Measurements from ENCODE around the gene NUP85.

The NUP85 gene

DNA sequence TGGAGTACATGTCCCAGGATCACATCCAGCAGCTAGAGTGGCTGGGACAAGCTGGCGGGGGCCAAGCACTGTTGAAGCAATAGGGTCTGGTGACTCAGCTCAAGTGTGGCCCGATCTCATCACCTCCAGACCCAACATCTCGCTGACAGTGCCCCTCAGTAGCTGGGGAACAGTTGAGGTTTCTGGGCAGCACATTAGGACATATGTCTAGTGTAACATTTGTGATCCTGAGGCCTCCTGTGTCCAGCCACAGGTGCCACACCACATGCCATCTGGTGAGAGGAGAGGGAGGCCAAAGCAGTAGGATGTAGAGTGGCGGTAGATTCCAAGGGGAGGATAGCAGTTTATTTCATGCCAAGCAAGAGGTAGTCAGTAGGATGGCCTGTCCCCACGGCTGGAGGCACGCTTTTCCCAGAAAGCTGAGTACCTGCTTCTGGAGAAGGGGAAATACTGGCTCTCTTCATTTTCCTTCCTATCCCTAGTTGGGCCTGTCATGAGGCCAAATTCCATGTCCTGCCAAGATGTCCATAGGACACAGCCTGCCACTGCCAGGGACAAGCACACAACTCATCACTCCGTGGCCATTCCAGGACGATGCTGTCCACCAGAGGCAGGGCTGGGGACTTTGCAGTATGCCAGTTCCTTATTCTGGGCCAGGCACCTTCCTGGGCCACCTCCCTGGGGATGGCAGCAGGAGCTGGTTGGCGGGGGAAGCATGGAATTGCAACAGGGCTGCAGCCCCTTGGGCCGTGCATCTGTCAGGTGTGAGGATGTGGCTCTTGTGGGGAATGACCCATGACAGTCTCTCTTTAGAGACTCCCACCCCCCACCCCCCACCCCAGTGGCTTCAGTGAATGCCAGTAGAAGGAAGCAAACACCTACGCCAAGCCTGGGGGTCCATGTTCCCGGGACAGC lies 31.9 kb downstream of the NUP85 start:
- DNase-seq (ENCODE audit: insufficient read length) (no peak), FAIRE-seq (no peak)
- TF ChIP-seq POLR2AphosphoS5 (IDR thresholded peaks at IDR 0.05; ENCODE audit: low read depth, low read length), result no peak; the same call in 1 of the 2 replicates
- TF ChIP-seq POLR2A (IDR thresholded peaks at IDR 0.05; ENCODE audit: low read depth, low read length), result peak; percentile 31; the same call in 1 of the 2 replicates
- no peak for TF ChIP-seq TAF1 (IDR thresholded peaks at IDR 0.05; ENCODE audit: borderline replicate concordance, low read depth, low read length)

DNA sequence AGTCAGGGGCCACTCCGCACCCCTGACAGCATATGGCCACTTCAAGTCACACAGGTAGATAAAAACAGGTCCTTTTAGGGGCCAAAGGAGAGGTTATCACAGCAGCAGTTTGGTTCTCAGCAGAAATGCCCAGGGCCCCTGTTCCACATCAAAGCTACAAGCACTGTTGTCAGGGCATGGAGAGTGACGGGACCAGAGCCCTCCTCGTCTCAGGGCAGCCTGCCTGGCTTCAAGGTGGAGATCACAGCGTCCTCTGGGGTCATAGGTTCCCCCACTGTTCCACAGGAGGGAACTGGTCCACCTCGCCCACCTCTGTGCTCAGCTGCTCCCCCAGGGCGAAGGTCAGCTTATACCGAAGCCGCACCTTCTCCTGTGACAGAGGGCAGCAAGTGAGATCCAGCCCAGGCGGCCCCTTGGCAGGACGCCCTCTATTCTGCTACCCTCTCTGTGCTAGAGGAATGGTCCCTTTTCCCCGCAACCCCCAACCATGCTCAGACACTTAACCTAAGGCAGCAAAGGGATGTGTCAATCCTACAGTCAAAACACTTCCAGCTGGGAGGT lies 32.6 kb downstream of the NUP85 start:
- DNase-seq (ENCODE audit: insufficient read length) (no peak), FAIRE-seq (no peak)
- TF ChIP-seq POLR2A (IDR thresholded peaks at IDR 0.05; ENCODE audit: low read depth, low read length), result no peak
- TF ChIP-seq POLR2AphosphoS5 (IDR thresholded peaks at IDR 0.05; ENCODE audit: low read depth, low read length), result no peak; the same call in 1 of the 2 replicates
- no peak for TF ChIP-seq TAF1 (IDR thresholded peaks at IDR 0.05; ENCODE audit: borderline replicate concordance, low read depth, low read length)

DNA sequence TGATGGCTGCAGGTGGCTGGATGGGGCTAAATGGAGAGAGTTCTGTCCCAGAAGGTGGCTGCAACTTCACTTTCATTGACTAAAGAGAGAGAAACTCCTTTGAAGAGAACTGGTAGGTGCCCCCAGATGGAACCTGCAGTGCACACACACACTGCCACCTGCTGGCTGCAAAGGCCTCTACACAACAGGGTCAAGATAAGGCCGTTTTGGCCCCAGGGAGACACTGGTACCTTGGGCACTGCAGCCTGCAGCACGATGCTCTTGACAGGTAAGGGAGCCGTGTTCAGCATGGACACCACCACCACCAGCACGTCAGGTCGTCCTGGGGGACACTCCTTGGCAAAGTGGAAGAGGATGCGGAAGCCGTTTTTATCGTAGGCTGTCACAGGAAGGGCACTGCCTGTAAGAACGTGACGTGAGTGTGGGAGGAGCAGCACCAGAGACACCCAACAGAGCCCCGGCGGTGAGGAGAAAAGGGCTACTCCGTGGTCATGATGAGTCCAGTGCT lies 33.3 kb downstream of the NUP85 start:
- DNase-seq (ENCODE audit: insufficient read length), result peak; percentile 79
- TF ChIP-seq POLR2AphosphoS5 (IDR thresholded peaks at IDR 0.05; ENCODE audit: low read depth, low read length), result peak; percentile 68
- peak; percentile 51; the same call in 1 of the 2 replicates for TF ChIP-seq POLR2A (IDR thresholded peaks at IDR 0.05; ENCODE audit: low read depth, low read length)
- TF ChIP-seq TAF1 (IDR thresholded peaks at IDR 0.05; ENCODE audit: borderline replicate concordance, low read depth, low read length), result 0 out of 2 replicates have a peak, but pooled peaks have one; percentile 8
- peak; percentile 81 for FAIRE-seq

DNA sequence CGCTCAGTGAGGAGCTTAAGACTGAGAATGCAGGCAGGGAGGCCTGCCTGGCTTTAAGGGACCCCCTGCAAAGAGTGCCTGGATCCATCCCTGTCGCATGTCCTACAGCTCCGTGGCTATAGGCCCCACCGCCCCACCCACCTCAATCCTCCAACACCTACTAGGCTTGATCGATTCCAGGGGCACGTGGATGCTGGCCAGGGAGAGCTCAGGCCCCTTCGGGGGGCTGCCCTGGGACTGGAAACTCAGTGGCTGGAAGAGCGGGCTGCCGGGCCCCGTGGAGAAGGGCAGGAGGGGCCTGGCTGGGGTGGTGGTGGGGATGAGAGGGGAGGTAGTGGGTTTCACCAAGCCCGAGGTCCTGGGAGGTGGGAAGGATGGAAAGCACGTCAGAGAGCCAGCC lies 33.7 kb downstream of the NUP85 start:
- FAIRE-seq, result no peak

DNA sequence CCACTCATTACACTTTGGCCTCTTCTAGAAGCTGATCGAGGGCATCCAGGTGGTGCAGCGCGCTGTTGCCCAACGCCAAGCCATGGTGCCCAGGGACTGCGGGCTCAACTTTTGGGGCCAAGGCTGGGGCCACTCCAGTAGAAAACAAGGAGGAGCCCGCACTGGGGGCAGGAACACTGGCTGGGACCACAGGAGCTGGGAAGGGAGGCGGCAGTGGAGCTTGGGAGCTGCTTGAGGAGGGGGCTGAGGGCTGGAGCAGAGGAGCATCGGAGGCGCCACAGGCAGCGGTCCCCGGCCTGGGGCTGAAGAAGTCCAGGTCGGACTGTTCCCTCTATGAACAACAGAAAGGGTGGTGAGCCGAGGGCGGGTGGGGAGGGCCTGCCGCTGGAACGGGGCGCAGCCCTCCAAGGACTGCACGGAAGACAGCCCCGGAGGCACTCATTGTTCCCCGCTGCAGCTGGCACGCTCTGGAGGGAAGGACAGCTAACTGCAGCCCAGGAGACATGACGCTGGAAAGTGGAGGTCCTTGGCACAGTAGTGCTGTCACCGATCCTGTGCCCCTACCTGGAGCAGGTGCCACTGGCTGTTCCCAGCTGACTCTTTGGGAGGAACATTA lies 34.4 kb downstream of the NUP85 start:
- TF ChIP-seq TAF1 (IDR thresholded peaks at IDR 0.05; ENCODE audit: borderline replicate concordance, low read depth, low read length), result no peak
- no peak for TF ChIP-seq POLR2AphosphoS5 (IDR thresholded peaks at IDR 0.05; ENCODE audit: low read depth, low read length)
- no peak for TF ChIP-seq POLR2A (IDR thresholded peaks at IDR 0.05; ENCODE audit: low read depth, low read length)
- no peak for FAIRE-seq

More for the DNA sequence above, 33.7 kb downstream of the NUP85 start:
- TF ChIP-seq POLR2AphosphoS5 (IDR thresholded peaks at IDR 0.05; ENCODE audit: low read depth, low read length) (no peak), TAF1 (IDR thresholded peaks at IDR 0.05; ENCODE audit: borderline replicate concordance, low read depth, low read length) (no peak), POLR2A (IDR thresholded peaks at IDR 0.05; ENCODE audit: low read depth, low read length) (no peak)
- no peak for DNase-seq (ENCODE audit: insufficient read length)

DNA sequence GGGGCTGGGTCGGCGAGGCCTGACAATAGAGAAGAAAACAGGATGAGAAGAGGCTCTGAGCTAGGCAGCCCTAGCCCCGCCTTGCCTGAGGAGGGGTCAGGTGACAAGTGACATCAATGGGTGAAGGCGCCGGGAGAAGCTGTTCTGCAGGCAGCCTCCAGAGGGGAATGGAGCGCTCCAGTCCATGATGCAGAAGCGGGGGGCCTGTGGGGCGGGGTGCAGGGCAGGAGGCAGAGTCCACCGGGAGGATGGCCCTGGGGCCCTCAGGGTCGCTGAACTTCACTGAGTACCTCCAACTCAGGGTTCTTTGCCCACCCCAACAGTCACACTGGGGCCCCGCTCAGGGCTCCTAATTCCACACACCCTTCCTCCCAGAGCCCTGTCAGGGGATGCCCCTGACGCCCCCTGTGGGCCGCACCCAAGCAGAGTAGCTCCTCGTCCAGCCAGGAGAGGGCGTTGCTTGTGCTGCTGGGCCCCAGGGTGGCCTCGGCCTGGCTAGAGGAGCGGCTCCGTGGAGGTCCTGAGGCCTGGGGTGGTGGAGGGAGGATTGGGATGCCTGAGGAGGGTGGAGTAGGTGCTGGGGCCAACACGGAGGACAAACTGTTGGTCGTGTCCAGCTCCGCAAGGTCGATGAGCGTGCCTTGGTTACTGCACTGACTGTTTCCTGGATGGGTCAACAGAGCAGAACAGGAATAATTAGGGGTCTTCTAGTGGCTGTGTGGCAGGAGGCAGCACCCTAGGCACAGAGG lies 35.1 kb downstream of the NUP85 start:
- DNase-seq (ENCODE audit: insufficient read length), result no peak
- no peak for FAIRE-seq
- no peak for TF ChIP-seq TAF1 (IDR thresholded peaks at IDR 0.05; ENCODE audit: borderline replicate concordance, low read depth, low read length)
- TF ChIP-seq POLR2A (IDR thresholded peaks at IDR 0.05; ENCODE audit: low read depth, low read length), result no peak
- no peak for TF ChIP-seq POLR2AphosphoS5 (IDR thresholded peaks at IDR 0.05; ENCODE audit: low read depth, low read length)

More for the DNA sequence above, 34.4 kb downstream of the NUP85 start:
- no peak for DNase-seq (ENCODE audit: insufficient read length)

DNA sequence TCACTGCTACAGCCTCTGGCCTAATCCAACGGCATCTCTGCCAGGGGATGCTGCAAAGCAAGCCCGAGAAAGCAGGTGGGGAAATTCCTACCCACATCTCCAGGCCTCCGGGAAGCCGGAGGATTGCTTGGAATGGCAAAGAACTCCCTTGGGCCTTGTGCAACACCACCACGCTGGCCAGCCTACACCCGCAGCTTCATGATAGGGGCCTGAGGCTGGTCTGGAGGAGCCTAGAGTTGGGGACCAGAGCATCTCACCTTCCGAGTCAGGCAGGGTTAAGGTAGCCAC lies 35.6 kb downstream of the NUP85 start:
- no peak for DNase-seq (ENCODE audit: insufficient read length)

DNA sequence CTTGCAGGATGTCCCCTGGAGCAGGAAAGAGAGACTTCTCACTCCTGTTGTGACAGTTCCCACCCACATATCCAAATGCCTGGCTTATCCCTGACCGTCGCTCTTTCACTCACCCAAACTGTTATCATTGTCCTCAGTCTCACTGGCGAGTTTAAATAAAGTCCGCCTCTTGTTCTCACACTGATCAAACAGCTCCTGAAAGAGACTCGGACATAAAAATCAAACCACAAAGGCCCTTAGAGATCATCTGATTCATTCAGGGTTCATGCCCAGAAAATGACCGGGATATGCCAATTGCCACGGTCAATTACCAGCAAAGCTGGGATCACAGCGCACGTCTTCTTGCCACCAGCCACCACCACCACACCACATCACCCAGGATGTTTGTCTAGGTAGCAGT lies 36.0 kb downstream of the NUP85 start:
- no peak for TF ChIP-seq POLR2A (IDR thresholded peaks at IDR 0.05; ENCODE audit: low read depth, low read length)
- TF ChIP-seq POLR2AphosphoS5 (IDR thresholded peaks at IDR 0.05; ENCODE audit: low read depth, low read length), result no peak
- TF ChIP-seq TAF1 (IDR thresholded peaks at IDR 0.05; ENCODE audit: borderline replicate concordance, low read depth, low read length), result no peak
- no peak for DNase-seq (ENCODE audit: insufficient read length)
- no peak for FAIRE-seq

More for the DNA sequence above, 35.6 kb downstream of the NUP85 start:
- TF ChIP-seq POLR2A (IDR thresholded peaks at IDR 0.05; ENCODE audit: low read depth, low read length) (no peak), POLR2AphosphoS5 (IDR thresholded peaks at IDR 0.05; ENCODE audit: low read depth, low read length) (no peak), TAF1 (IDR thresholded peaks at IDR 0.05; ENCODE audit: borderline replicate concordance, low read depth, low read length) (no peak)
- no peak for FAIRE-seq

DNA sequence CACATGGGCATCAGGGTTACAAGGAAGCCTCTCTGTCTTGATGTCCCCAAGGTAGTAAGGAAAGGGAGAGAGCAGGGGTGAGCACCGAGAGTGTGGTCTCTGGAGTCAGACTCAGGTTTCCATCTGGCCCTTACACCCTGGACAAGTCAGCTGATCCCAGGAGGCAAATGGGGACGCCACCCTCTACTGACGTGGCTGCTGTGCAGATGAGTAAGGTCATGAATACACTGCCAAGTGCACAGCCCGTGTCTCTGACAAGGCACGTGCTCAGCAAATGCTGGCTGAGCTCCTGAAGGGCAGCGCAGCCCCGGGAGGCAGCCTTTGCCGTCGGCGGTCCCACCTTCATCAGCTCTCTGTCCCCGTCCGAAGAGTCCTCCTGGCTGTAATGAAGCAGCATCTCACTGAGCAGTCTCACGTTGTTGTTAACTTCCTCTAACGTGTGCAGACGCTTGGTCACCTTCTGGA lies 36.5 kb downstream of the NUP85 start:
- peak; percentile 81 for FAIRE-seq
- no peak for TF ChIP-seq POLR2AphosphoS5 (IDR thresholded peaks at IDR 0.05; ENCODE audit: low read depth, low read length)
- no peak for TF ChIP-seq TAF1 (IDR thresholded peaks at IDR 0.05; ENCODE audit: borderline replicate concordance, low read depth, low read length)
- TF ChIP-seq POLR2A (IDR thresholded peaks at IDR 0.05; ENCODE audit: low read depth, low read length), result no peak
- no peak for DNase-seq (ENCODE audit: insufficient read length)

DNA sequence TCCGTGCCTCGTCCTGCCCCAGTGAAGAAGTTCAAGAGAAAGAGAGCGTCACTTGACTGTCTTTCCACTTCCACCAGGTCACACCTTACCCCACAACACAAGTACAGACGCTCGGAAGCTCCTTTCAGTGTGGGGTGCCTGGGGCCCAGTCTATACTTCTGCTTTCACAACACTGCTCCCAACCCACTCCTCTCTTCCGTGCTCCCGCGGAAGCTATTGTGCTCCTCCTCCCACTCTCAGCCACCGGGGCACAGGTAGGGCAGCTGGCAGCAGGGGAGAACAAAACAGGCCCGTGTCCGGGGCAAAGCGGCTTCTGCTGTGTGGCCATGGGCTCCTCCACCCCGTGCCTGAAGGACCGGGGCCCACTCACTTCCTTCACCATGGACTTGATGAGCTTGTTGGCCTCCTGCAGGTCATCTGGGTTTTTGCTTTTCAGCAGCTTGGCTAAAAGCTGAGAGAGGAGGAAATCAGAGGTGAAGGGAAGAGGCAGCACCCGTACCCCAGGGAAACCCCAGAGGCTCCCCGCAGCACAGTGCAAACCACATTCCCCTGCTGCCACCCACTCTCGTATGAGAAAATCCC lies 37.1 kb downstream of the NUP85 start:
- FAIRE-seq, result peak; percentile 54
- TF ChIP-seq POLR2AphosphoS5 (IDR thresholded peaks at IDR 0.05; ENCODE audit: low read depth, low read length), result no peak
- TF ChIP-seq POLR2A (IDR thresholded peaks at IDR 0.05; ENCODE audit: low read depth, low read length), result no peak
- no peak for TF ChIP-seq TAF1 (IDR thresholded peaks at IDR 0.05; ENCODE audit: borderline replicate concordance, low read depth, low read length)
- peak; percentile 43 for DNase-seq (ENCODE audit: insufficient read length)

All from GM12892 (cell line).